Measurements from ENCODE around the gene ASXL1. TPM values are rescaled to one million over a fixed set of nuclear protein-coding genes. Genes with fewer than 3 reads are reported as not detected.

The ASXL1 gene
- polyA plus RNA-seq, 1 experiment = 28.9 TPM

- DNase-seq (ENCODE audit: low read depth, low spot score) = no peak
- ChIA-PET POLR2A (no interaction called here), CTCF (interaction anchor here (0.6 to 0.7 kb wide), 2 partner anchors 10 to 41 kb away, joined by 3 to 4 read pairs; no protein-coding TSS in a partner anchor)
- H3K27me3 ChIP-seq (ENCODE audit: control insufficient read depth, insufficient read depth, low read length) = no peaks in the 10 kb centered on the region
- TF ChIP-seq, protein P1, sequence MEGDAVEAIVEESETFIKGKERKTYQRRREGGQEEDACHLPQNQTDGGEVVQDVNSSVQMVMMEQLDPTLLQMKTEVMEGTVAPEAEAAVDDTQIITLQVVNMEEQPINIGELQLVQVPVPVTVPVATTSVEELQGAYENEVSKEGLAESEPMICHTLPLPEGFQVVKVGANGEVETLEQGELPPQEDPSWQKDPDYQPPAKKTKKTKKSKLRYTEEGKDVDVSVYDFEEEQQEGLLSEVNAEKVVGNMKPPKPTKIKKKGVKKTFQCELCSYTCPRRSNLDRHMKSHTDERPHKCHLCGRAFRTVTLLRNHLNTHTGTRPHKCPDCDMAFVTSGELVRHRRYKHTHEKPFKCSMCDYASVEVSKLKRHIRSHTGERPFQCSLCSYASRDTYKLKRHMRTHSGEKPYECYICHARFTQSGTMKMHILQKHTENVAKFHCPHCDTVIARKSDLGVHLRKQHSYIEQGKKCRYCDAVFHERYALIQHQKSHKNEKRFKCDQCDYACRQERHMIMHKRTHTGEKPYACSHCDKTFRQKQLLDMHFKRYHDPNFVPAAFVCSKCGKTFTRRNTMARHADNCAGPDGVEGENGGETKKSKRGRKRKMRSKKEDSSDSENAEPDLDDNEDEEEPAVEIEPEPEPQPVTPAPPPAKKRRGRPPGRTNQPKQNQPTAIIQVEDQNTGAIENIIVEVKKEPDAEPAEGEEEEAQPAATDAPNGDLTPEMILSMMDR (IDR thresholded peaks at IDR 0.05; ENCODE audit: low read depth, low read length) = peak; percentile 37
- H3K9me3 ChIP-seq (ENCODE audit: control insufficient read depth, insufficient read depth, low read length) = no peaks in the 10 kb centered on the region
- H3K27ac ChIP-seq (ENCODE audit: low read depth, low read length) = no peak overlapping the region
- H3K4me3 ChIP-seq (ENCODE audit: low read depth, low read length) = no peak overlapping the region
These were observed 79.4 kb downstream of the ASXL1 start for GRCh38 chr20:32437391-32438074.

DNA sequence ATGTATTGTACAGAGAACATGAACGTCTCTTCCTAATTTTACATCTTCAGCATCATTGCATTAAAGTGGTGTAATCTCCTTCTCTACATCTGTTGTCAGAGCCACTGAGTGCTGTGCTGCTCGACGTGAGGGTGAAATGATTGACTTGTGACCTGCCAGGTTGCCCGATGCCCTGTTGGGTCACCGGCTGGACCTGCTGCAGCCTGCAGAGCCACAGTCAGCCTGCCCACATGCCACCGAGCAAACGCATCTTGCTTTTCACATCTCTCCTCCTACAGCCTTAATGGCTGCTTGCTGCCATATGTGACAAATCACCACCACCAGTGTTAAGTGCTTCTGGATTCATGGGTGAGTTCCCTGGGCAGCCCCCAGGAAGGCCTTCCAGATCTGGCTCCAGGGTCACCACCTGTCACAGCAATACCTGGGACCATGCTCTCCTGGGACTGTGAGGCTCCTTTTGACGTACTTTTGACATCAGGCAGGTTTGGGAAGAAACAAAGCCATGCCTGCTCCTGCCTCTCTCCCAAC is 80.3 kb downstream of the ASXL1 start:
- Histone ChIP-seq H3K27me3 (ENCODE audit: control insufficient read depth, insufficient read depth, low read length) (no peaks in the 10 kb centered on the region), H3K9me3 (ENCODE audit: control insufficient read depth, insufficient read depth, low read length) (no peaks in the 10 kb centered on the region), H3K27ac (ENCODE audit: low read depth, low read length) (no peak overlapping the region), H3K4me3 (ENCODE audit: low read depth, low read length) (no peak overlapping the region)
- POLR2A ChIA-PET = no interaction called here
- DNase-seq (ENCODE audit: low read depth, low spot score) = no peak
- TF ChIP-seq, protein P1 (IDR thresholded peaks at IDR 0.05; ENCODE audit: low read depth, low read length) = no peak
- CTCF ChIA-PET = interaction anchor here (0.6 kb wide), 1 partner anchor 42 kb away, joined by 4 read pairs; no protein-coding TSS in a partner anchor

DNA sequence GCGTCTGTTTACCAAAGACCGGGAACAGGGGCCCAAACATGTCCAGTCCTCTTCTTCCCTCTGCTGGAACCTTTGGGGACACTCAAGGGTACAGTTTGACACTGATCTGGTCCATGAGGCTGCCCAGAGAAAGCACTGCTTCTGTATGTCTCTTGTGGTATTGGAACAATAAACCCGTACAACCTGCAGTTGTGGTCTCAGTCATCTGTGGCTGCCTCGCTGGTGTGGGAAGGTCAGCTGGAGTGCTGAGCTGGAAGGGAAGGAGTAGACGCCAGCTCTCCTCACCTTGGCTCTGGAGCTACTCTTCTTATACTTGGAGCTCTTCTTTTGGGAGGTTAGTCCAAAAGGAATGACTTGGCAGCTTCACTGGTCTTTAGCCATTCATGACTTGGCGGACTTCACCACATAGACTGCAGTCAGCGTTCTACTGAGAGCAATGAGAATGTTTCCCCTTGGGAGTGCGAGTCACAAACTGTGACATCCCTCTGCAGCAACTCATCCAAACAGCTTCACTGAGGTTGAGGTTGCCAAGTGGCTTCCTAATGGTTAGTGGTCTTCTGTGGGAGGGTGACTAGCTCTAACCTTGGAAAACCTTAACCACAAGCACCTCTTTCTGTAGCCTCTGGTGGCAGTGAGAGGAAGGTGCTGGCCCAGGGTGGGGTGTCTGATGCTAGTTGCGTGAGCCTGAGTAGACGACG is 81.2 kb downstream of the ASXL1 start:
- ChIA-PET CTCF (no interaction called here), POLR2A (interaction anchor here (0.9 kb wide), 1 partner anchor 9 kb away, joined by 3 read pairs; no protein-coding TSS in a partner anchor)
- H3K4me3 ChIP-seq (ENCODE audit: low read depth, low read length) = no peak overlapping the region
- TF ChIP-seq, protein P1 (IDR thresholded peaks at IDR 0.05; ENCODE audit: low read depth, low read length) = 0 out of 2 replicates have a peak, but pooled peaks have one; percentile 10
- peak overlapping the region; percentile 52 for H3K27ac ChIP-seq (ENCODE audit: low read depth, low read length)
- peak; percentile 37 for DNase-seq (ENCODE audit: low read depth, low spot score)
- no peaks in the 10 kb centered on the region for H3K27me3 ChIP-seq (ENCODE audit: control insufficient read depth, insufficient read depth, low read length)
- H3K9me3 ChIP-seq (ENCODE audit: control insufficient read depth, insufficient read depth, low read length) = no peaks in the 10 kb centered on the region

DNA sequence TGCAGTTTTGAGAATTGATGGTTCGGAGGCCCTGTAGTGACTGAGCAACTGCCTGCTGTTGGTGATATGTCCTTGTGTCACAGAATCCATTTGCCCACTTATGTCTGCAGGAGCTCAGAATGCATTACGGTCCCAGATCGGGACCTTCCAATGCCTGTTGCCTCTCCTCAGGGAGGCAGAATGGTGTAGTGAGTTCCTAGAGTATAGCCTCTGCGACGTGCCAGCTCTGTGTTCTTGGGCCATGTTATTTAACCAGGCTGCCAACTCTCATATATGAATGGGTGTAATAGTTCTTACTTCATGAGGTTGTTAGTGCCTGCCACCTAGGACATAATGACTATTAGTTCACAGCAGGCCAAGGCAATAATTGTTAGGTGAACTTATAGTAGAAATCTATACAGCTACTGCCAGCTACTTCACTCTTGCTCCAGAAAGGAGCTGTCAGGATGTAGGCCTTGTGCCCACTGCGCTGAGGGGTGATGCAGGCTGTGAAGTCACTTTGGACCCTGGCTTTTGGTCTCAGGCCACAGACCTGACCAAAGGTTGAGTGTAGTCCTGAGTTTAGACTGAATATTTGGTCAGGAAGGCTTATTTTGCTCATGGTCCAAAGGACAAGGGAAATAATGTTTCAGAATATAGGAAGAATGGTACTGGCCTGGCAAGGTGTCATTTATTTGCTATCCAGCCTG is 82.1 kb downstream of the ASXL1 start:
- no peak for DNase-seq (ENCODE audit: low read depth, low spot score)
- no peak overlapping the region for H3K27ac ChIP-seq (ENCODE audit: low read depth, low read length)
- no peaks in the 10 kb centered on the region for H3K9me3 ChIP-seq (ENCODE audit: control insufficient read depth, insufficient read depth, low read length)
- no peaks in the 10 kb centered on the region for H3K27me3 ChIP-seq (ENCODE audit: control insufficient read depth, insufficient read depth, low read length)
- CTCF ChIA-PET = no interaction called here
- POLR2A ChIA-PET = no interaction called here
- TF ChIP-seq, protein P1 (IDR thresholded peaks at IDR 0.05; ENCODE audit: low read depth, low read length) = no peak
- no peak overlapping the region for H3K4me3 ChIP-seq (ENCODE audit: low read depth, low read length)
